Caco-2 (cell line): Measurements from ENCODE around the gene MBD5. TPM values are rescaled to one million over a fixed set of nuclear protein-coding genes. Genes with fewer than 3 reads are reported as not detected.

Source experiments
- BruUV-seq: library from RNA; stranded (reverse); fragments of 400-500 nt; replicated peaks from 2 replicates; lab custom pipeline; 2021; lab: Mats Ljungman, UMichigan
- CTCF ChIA-PET: fragments of 300-600 bp; sonication (Branson Sonifier 250); formaldehyde crosslinking; loops from one replicate; lab custom pipeline; 2022; ENCODE audit warnings: antibody characterized with exemption; lab: Charles Lee
- POLR2A ChIA-PET: fragments of 300-600 bp; sonication (Branson Sonifier 250); formaldehyde crosslinking; loops from one replicate; lab custom pipeline; 2022; ENCODE audit warnings: antibody characterized with exemption; lab: Charles Lee
- DNase-seq, 2 experiments: peaks; one replicate each; pipeline versions ENCODE4 v3.0.0 to v3.0.0-alpha.2; 2020 to 2022
- H3K27me3 ChIP-seq: replicated peaks from 2 replicates; pipeline ENCODE4 v1.6.0; 2011; ENCODE audit warnings: low read length; ENCODE audit not compliant: control insufficient read depth, insufficient read depth
- H3K36me3 ChIP-seq: 2 replicates; pipeline ENCODE4 v1.5.1; 2011; ENCODE audit warnings: low read length; ENCODE audit not compliant: control insufficient read depth, insufficient read depth
- H3K4me1 ChIP-seq: fragments of 250-450 bp; sonication (Bioruptor Pico); 2 replicates; pipeline ENCODE4 v1.5.1; 2020; ENCODE audit warnings: mild to moderate bottlenecking
- H3K4me3 ChIP-seq: 2 replicates; pipeline ENCODE4 v1.5.1; 2011; ENCODE audit warnings: low read depth, mild to moderate bottlenecking, control low read depth, low read length
- H3K9me3 ChIP-seq: fragments of 250-450 bp; sonication (Bioruptor Pico); 2 replicates; pipeline ENCODE4 v1.5.1; 2020; ENCODE audit warnings: mild to moderate bottlenecking, moderate library complexity
- H3K27ac Mint-ChIP-seq: one replicate; pipeline ENCODE4 v1.8.0; 2022; ENCODE audit warnings: mixed read lengths; ENCODE audit not compliant: unreplicated experiment
- H3K27me3 Mint-ChIP-seq: one replicate; pipeline ENCODE4 v1.8.0; 2022; ENCODE audit warnings: mixed read lengths; ENCODE audit not compliant: insufficient read depth, unreplicated experiment
- H3K36me3 Mint-ChIP-seq: one replicate; pipeline ENCODE4 v1.8.0; 2022; ENCODE audit warnings: mild to moderate bottlenecking, mixed read lengths; ENCODE audit not compliant: insufficient read depth, unreplicated experiment
- H3K4me1 Mint-ChIP-seq: one replicate; pipeline ENCODE4 v1.8.0; 2022; ENCODE audit warnings: low read depth, mixed read lengths; ENCODE audit not compliant: unreplicated experiment
- H3K4me3 Mint-ChIP-seq: one replicate; pipeline ENCODE4 v1.8.0; 2022; ENCODE audit warnings: mild to moderate bottlenecking, moderate library complexity, mixed read lengths; ENCODE audit not compliant: unreplicated experiment
- H3K9me3 Mint-ChIP-seq: one replicate; pipeline ENCODE4 v1.8.0; 2022; ENCODE audit warnings: mixed read lengths; ENCODE audit not compliant: unreplicated experiment
- CTCF ChIP-seq, 2 experiments: fragments of 200-600 bp in 1 of 2; IDR thresholded peaks; 1 replicate in 1 of 2; 2 replicates in 1 of 2; pipeline versions ENCODE4 v1.5.1 to v1.8.0; 2011 to 2022; ENCODE audit warnings: antibody characterized with exemption in 1 of 2, control low read depth in 1 of 2, inconsistent platforms in 1 of 2, low read depth in 1 of 2, low read length in 1 of 2, mild to moderate bottlenecking in 1 of 2, moderate library complexity in 1 of 2; ENCODE audit not compliant: insufficient read depth in 1 of 2, severe bottlenecking in 1 of 2, unreplicated experiment in 1 of 2
- intact Hi-C: fragments of 100-400 bp; cut with micrococcal nuclease; formaldehyde crosslinking; loops from one replicate; pipeline ENCODE4 v1.10.0; 2022; ENCODE audit not compliant: unreplicated experiment
- total RNA-seq: library from RNA; stranded (reverse); gene quantifications from 2 replicates; pipeline ENCODE4 v1.2.3, GENCODE V29; 2022

MBD5 gene
- total RNA-seq, 1 experiment from 2014 or later: 23.7 TPM

DNA sequence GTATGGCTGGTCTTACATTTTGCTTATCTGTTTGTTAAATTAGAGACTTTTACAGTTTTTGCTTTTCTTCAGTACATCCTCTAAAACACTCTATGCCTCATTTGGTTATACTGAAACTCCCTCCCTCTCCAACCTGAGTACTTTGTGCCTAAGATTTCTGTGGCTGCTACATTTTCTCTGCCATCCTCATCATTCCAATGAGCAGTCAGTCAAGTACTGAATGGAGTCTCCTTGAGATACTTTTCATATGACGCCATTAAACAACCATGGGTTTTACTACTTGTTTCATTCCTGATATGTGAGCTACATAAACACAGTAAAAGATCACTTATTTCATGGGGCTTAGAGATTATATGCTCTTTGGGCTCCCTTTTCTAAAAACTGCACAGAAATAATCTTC is 427.0 kb downstream of the MBD5 start:
- Mint-ChIP-seq H3K4me1 (peaks cover 7% of the 10 kb centered on the region), H3K27ac (no peak overlapping the region), H3K27me3 (no peaks in the 10 kb centered on the region), H3K36me3 (no peaks in the 10 kb centered on the region), H3K9me3 (no peaks in the 10 kb centered on the region), H3K4me3 (no peak overlapping the region)
- Histone ChIP-seq H3K4me1 (no peaks in the 10 kb centered on the region), H3K36me3 (no peaks in the 10 kb centered on the region), H3K4me3 (no peak overlapping the region), H3K27me3 (no peaks in the 10 kb centered on the region), H3K9me3 (no peaks in the 10 kb centered on the region)
- ChIA-PET CTCF (no interaction called here), POLR2A (no interaction called here)
- no TSS peak for BruUV-seq
- no peak for TF ChIP-seq CTCF (IDR thresholded peaks at IDR 0.05; ENCODE audit: insufficient read depth in 1 of 2, low read depth in 1 of 2, low read length in 1 of 2, severe bottlenecking in 1 of 2, unreplicated experiment in 1 of 2)
- no peak for DNase-seq
- intact Hi-C loops: no loop called here

GRCh38 chr2:148450531-148450930 is 429.6 kb downstream of the MBD5 start:
- Mint-ChIP-seq H3K27ac (no peak overlapping the region), H3K4me1 (peaks cover 7% of the 10 kb centered on the region), H3K36me3 (no peaks in the 10 kb centered on the region), H3K9me3 (no peaks in the 10 kb centered on the region), H3K4me3 (no peak overlapping the region), H3K27me3 (no peaks in the 10 kb centered on the region)
- no peak for DNase-seq
- H3K4me3 ChIP-seq: no peak overlapping the region
- BruUV-seq: no TSS peak
- no peaks in the 10 kb centered on the region for H3K9me3 ChIP-seq
- H3K27me3 ChIP-seq: no peaks in the 10 kb centered on the region
- no peaks in the 10 kb centered on the region for H3K4me1 ChIP-seq
- POLR2A ChIA-PET: no interaction called here
- no peaks in the 10 kb centered on the region for H3K36me3 ChIP-seq
- CTCF ChIA-PET: no interaction called here
- no peak for TF ChIP-seq CTCF (IDR thresholded peaks at IDR 0.05; ENCODE audit: insufficient read depth in 1 of 2, low read depth in 1 of 2, low read length in 1 of 2, severe bottlenecking in 1 of 2, unreplicated experiment in 1 of 2)
- intact Hi-C loops: no loop called here

DNA sequence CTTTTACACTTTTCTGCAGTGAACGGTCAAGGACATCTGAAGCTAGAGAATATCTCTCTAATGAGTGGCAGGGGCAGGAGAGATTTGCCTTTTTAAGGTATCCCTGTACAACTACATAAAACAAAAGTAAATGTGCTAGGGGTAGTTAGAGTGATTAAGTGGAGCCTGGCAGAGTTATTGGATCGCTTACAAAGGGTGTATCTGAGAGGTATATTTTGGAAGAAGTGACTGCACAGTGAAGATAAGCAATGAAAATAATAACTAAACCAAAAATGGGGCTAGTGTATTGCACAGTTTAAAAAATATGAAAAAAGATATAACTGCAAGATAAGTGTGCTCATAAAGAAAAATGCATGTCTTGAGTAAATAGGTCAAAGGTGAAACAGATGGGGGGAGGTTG is 430.2 kb downstream of the MBD5 start:
- H3K27me3 Mint-ChIP-seq: no peaks in the 10 kb centered on the region
- CTCF ChIA-PET: interaction anchor here (0.5 kb wide), 1 partner anchor 194 kb away, joined by 3 read pairs; no protein-coding TSS in a partner anchor
- H3K4me3 Mint-ChIP-seq: no peak overlapping the region
- Histone ChIP-seq H3K27me3 (no peaks in the 10 kb centered on the region), H3K4me1 (no peaks in the 10 kb centered on the region), H3K36me3 (no peaks in the 10 kb centered on the region), H3K4me3 (no peak overlapping the region), H3K9me3 (no peaks in the 10 kb centered on the region)
- peaks cover 7% of the 10 kb centered on the region for H3K4me1 Mint-ChIP-seq
- no peaks in the 10 kb centered on the region for H3K9me3 Mint-ChIP-seq
- no peaks in the 10 kb centered on the region for H3K36me3 Mint-ChIP-seq
- intact Hi-C loops: no loop called here
- TF ChIP-seq CTCF (IDR thresholded peaks at IDR 0.05; ENCODE audit: insufficient read depth in 1 of 2, low read depth in 1 of 2, low read length in 1 of 2, severe bottlenecking in 1 of 2, unreplicated experiment in 1 of 2): no peak
- no peak for DNase-seq
- POLR2A ChIA-PET: no interaction called here
- no TSS peak for BruUV-seq
- H3K27ac Mint-ChIP-seq: no peak overlapping the region
